Activated CD4-positive, CD25-positive, alpha-beta regulatory T cell treated with anti-CD3 and anti-CD28 coated beads, Interleukin-2, amount 50 U/mL, for 72 hours (primary cell): ENCODE data around the gene RNF31.

ENCODE experiments used
- DNase-seq: peaks from one replicate; pipeline ENCODE4 v3.0.0; 2021

Gene RNF31

DNA sequence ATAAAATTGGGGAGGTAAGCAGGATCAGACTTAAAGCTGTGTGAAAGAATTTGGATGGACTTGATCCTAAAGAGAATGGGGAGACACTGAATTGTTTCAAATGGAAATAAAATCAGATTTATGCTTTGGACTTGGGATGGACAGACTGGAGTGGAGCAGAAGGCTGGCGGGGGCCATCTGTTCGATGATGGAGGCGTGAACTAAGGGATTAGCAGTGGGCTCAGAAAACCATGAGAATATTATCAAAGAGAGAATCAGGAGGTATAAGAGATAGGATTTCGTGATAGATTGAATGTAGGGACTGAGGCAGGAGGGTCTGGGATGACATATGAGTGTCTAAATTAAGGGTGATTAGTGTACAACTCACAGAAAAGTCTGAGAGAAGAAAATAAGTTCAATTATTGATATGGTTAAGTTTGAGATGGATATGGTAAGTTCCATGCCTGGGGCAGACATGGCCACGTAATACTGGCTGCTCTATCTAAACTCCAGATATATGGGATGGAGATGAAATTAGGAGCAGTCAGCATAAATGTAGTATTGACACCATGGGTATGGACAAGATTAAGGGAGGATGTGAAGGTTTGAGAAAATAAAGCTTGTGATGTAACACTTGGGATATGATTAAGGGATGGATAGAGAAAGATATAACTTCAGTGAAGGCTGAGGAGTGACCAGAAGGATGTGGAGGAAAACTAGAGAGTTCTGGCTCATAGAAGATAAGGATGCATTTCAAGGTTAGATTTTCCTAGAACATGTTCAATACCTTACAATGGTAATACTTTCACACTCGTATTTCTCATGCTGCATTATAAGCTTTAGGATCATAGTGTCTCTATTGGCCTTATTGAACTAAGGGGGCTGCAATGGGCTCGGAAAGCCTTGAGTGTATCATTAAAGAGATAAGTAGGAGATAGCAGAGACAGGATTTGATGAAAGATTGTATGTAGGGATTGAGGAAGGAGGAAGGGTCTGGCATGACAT lies 57.2 kb downstream of the RNF31 start:
- DNase-seq: no peak

DNA sequence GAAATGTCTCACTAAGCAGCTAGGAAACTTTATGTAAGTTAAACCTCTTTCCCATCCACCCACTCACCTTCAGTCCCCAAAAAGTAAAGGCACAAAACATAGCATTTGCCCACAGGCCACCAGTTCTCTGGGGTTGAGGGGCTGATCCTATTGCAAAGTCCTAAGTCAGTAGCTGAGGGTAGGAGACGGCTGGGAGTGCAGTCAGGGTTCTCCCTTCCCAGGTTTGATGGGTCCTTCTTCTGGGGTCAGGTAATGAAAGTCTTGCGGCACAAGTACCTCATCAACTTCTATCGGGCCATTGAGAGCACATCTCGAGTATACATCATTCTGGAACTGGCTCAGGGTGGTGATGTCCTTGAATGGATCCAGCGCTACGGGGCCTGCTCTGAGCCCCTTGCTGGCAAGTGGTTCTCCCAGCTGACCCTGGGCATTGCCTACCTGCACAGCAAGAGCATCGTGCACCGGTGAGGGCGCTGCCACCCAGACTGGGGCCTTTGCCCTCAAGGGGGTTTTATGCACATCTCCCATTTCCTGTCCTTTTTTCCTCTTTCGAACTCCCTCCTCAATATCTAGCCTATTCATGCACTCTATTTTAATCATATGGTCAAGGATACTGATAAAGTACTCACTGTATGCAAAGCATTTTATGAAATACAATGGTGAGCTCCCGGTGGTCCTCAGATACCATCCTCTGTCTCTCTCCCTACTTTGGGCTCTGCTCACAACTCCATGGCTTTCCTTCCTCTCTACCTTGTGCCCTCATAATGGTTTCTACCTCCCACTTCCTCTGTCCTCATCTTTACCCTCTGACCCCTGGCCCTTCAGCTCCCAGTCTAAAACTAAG lies 59.2 kb downstream of the RNF31 start:
- DNase-seq: no peak

DNA sequence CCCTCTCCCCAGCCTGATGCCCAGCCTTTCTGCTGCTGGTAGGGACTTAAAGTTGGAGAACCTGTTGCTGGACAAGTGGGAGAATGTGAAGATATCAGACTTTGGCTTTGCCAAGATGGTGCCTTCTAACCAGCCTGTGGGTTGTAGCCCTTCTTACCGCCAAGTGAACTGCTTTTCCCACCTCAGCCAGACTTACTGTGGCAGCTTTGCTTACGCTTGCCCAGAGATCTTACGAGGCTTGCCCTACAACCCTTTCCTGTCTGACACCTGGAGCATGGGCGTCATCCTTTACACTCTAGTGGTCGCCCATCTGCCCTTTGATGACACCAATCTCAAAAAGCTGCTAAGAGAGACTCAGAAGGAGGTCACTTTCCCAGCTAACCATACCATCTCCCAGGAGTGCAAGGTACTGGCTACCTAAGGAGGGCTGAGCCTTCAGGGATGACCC lies 59.8 kb downstream of the RNF31 start:
- DNase-seq: no peak

DNA sequence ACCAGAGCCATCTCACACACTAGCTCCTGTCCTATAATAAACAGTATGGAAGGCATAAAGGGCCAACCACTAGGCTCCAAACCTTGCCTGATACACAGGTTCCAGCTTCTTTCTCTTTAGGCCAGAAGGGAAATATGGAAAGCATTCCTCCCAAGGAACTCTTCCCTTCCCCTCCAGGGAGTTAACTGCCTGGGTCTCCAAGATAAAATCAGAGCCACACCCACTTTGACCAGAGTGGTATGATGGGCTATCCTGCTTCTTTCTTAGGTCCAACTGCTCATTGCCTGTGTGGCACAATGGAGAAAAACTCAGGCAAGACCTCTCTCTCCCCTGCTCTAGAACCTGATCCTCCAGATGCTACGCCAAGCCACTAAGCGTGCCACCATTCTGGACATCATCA lies 60.3 kb downstream of the RNF31 start:
- DNase-seq: no peak
